Erythroblast (primary cell): Measurements from ENCODE around the gene UBA52.

Experiments used
- GATA1 ChIP-seq: IDR thresholded peaks from 2 replicates; pipeline ENCODE4 v1.6.1; 2011; ENCODE audit warnings: low read depth, mild to moderate bottlenecking, control low read depth, low read length, moderate library complexity
- POLR2A ChIP-seq: IDR thresholded peaks from 2 replicates; pipeline ENCODE4 v1.6.1; 2011; ENCODE audit warnings: mild to moderate bottlenecking, low read length

DNA sequence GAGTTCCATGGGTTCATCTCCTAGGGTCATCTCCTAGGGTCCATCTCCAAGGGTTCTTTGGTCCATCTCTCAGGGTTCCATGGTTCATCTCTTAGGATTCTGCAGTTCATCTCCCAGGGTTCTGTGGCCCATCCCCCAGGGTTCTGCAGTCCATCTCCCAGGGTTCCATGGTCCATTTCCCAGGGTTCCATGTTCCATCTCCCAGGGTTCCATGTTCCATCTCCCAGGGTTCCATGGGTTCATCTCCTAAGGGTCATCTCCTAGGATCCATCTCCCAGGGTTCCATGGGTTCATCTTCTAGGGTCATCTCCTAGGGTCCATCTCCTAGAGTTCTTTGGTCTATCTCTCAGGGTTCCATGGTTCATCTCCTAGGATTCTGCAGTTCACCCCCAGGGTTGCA lies 45.9 kb downstream of the UBA52 start:
- no peak for TF ChIP-seq POLR2A
- no peak for TF ChIP-seq GATA1
